Adrenal gland (tissue), 5 donors: ENCODE measurements around the gene MAB21L2.

ENCODE experiments used
- CTCF ChIP-seq, 6 experiments: fragments of 450-650 bp in 4 of 6; fragments of 200-600 bp in 2 of 6; sonication (generic) in 1 of 6; IDR thresholded peaks; 1 replicate in 5 of 6; 2 replicates in 1 of 6; pipeline versions ENCODE4 v1.5.1 to v1.8.0; 2016 to 2021; ENCODE audit warnings: antibody characterized with exemption in 6 of 6, mild to moderate bottlenecking in 2 of 6, moderate library complexity in 1 of 6
- POLR2A ChIP-seq, 2 donors: fragments of 450-650 bp; IDR thresholded peaks; one replicate each; pipeline ENCODE4 v1.6.1; 2017; ENCODE audit warnings: antibody characterized with exemption in 2 of 2, mild to moderate bottlenecking in 2 of 2, moderate library complexity in 1 of 2
- donor health status: DM: no; HTN: no; CAD: no.

GRCh38 chr4:150625033-150625432 lies 43.1 kb downstream of the MAB21L2 start:
- TF ChIP-seq CTCF (IDR thresholded peaks at IDR 0.05) (no peak), POLR2A (IDR thresholded peaks at IDR 0.05) (no peak)
